GM18499 (cell line): ENCODE data around the gene TEX52.

ENCODE experiments used
- ATAC-seq: cut with Tn5 transposase; IDR thresholded peaks from one replicate; pipeline ENCODE4 v1.9.1; 2021; ENCODE audit warnings: moderate number of reproducible peaks; ENCODE audit not compliant: insufficient read depth, unreplicated experiment

TEX52 gene

GRCh38 chr12:2833810-2834209 lies 23.0 kb downstream of the TEX52 start:
- ATAC-seq = no peak

DNA sequence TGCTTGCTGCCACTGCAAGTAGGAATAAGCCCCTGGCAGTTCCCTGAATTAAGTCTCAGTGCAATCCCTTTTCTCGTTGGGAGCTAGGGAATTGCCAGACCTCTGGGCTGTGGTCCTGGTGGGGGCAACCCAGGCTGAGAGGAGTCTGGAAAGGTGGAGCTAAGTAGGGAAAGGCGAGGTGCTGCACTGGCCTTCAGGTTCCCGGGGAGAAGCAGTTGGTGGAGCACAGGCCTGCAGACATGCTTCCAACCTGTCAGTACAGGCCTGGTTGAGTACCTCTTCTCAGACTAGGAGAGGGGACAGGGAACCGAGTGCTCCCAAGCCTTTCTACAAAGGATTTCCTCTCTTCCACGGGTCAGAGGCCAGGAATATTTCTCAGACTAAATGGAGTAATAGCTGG lies 23.5 kb downstream of the TEX52 start:
- no peak for ATAC-seq

GRCh38 chr12:2832550-2833127 lies 24.2 kb downstream of the TEX52 start:
- no peak for ATAC-seq

DNA sequence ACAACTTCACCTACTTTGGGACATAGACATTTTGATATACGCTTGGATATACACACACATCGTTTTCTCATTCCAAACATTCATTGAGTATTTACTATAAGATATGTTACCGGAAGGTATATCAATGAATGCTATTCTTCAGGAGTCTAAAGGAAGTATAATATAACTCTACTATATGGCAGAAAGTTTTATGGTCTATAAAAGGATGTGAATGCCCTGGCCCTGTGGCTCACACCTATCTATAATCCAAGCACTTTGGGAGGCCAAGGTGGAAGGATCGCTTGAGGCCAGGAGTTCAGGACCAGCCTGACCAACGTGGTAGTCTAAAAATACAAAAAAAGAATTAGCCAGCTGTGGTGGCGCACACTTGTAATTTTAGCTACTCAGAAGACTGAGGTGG lies 27.6 kb downstream of the TEX52 start:
- no peak for ATAC-seq

DNA sequence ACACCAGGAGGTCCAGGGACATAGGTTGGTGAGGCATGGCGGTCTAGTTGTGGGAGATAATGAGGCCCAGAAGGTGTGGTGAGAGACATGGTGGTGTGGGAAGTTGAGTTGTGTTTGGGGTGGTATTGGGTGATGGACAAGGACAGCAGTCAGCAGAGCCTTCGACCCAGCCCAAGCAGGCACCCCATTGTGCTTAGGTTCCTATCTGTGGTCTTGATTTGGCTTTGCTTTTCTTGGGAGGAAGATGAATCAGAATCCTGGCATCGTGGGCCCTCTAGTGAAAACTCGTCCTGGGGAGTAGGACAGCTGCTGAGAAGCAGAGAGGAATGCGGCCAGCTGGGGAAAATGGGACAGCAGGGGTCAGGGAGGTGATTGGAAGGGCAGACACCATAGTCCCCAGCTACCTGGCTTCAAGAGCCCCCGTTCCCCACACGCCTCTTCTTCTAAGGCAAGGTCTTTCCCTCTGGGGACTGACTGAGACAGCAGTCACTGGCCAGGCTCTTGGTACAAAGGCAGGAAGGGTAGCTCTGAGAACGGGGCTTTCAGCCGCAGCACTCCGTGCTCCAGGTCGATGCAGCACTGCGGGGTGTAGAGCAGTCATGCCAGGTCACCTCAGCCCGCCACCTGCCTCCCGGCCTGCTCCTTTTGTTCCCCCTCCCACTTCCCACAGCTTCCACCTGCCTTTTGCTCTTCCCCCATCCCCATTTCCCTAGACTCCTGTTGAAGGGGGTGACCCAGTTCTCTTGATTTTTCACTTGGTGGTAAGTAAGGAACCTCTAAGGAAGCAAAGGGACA lies 29.9 kb downstream of the TEX52 start:
- ATAC-seq = no peak

GRCh38 chr12:2826036-2826435 lies 30.8 kb downstream of the TEX52 start:
- no peak for ATAC-seq

DNA sequence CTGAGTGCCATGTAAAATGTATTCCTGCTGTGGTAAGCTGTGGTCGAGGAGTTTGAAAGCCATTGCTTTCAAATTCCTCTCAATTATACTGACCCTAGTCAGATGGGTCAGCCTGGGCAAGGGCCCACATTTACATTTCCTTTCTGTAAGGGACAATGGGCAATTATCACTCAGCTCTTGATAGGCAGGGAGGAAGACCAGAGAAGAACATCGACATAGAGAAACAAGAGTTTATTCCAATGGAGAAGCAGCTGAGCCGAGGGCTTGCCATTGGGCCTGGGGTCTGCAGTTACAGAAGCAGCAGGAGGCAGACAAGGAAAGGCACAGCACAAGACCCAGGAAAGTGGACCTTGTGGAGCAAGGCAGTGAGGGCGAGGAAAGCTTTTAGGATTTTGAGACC lies 31.7 kb downstream of the TEX52 start:
- ATAC-seq = no peak

DNA sequence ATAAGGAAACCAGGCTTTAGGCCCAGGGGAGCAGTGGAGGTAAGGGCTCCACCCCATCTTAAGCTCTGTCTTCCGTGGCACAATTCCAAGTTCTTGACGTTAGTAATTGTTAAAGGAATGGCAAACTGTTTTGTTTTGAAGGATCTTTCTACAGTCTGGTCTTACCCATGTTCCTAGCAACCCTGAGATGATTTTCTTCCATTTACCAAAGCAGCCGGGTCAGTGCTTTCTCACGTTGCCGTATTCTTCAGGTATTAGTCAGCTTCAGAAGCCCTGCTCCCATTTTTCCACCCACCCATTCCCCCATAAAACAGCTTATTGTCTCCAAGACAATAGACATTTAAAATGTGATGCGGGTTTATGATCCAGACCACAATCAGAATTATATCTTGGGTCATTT lies 32.3 kb downstream of the TEX52 start:
- no peak for ATAC-seq

- ATAC-seq = no peak
Measured at GRCh38 chr12:2823483-2823882, 33.4 kb downstream of the TEX52 start.

- ATAC-seq = no peak
Measured at GRCh38 chr12:2820432-2820831, 36.4 kb downstream of the TEX52 start.

- ATAC-seq = no peak
Measured at GRCh38 chr12:2819810-2820209, 37.0 kb downstream of the TEX52 start.

DNA sequence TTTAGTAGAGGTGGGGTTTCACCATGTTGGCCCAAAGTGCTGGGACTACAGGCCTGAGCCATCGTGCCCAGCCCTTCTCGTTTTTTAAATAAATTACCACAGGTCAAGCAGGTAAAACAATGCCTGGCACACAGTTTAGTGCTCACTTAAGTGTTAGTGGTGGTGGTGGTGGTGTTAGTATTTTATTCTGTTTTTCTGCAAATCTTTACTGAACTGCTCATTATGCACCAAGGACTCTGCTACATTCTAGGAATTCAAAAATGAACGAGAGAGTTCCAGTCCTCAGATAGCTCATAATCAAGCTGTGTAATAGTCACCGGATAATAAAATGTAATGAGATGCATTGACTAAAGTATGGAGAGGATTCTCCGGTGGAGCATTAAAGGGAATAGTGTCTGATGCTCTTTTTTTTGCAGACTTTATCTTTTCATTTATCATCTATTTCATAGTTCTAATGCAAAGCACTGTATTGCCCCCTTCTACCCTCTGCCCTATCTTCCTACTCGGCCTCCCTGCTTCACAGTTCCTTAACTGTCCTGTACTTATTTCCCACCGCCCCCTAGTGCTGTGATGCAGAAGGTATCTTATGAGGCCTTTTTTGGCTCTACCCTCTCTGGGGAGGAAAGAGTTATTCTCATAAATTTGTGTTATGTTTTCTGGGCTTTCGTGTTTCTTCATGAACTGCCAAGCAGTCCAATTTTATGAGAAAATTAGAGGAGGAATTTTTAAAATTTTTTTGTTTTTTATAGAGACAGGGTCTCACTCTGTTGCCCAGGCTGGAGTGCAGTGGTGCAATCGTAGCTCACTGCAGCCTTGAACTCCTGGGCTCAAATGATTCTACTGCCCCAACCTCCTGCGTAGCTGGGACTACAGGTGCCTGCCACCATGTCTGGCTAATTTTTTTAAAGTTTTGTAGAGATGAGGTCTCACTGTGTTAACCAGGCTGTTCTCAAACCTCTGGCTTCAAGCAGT lies 43.3 kb downstream of the TEX52 start:
- ATAC-seq = no peak

- peak; percentile 84 for ATAC-seq
Measured at GRCh38 chr12:2812290-2813213, 44.3 kb downstream of the TEX52 start, which contains the start of gene ITFG2. Gene ITFG2 (plus strand): TSS chr12:2812668. CDS start chr12:2812761, 93 bp downstream.

GRCh38 chr12:2811801-2812200 lies 45.0 kb downstream of the TEX52 start:
- no peak for ATAC-seq

GRCh38 chr12:2806700-2807099 lies 50.1 kb downstream of the TEX52 start:
- ATAC-seq = no peak

GRCh38 chr12:2805143-2805520 lies 51.7 kb downstream of the TEX52 start:
- ATAC-seq = no peak

- no peak for ATAC-seq
Measured at GRCh38 chr12:2804393-2805142, 52.3 kb downstream of the TEX52 start.

DNA sequence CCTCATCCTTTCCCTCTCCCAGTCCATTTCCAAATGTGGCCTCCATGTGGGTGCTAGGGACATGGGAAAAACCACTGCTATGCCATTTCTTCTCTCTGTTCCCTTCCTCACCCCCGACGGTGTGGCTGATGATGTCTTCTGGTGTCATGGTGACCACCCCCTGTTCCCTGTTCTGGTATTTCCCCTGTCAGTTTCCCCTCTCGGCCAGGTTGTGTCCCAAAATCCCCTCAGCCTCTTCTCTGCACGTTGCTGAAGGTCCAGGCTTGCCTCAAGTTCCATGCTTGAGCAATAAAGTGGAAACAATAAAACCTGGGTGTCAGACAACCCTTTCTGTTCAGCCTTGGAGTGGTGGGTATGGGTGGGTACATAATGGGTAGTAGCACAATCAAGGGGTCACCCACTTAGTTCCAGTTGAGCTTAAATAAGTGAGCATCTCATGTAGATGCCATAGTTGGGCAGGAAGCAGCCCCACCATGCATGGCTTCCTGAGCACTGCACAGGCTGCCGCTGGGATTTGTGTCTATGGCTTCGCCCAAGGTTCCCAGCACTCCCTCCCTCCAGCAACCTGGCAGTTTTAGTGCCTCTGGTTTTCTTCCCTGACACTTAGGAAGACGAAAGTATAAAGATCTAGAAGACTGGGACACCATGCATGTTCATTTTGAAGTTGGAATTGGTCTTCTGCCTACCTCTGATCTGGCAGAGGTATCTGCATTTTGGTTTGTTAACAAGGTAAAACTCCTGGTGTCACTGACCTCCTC lies 53.0 kb downstream of the TEX52 start:
- ATAC-seq = no peak
